H9 (cell line): Measurements from ENCODE around the gene CELF5. TPM values are rescaled to one million over a fixed set of nuclear protein-coding genes. Genes with fewer than 3 reads are reported as not detected.

Experiments
- DNase-seq: peaks from one replicate; pipeline ENCODE4 v3.0.0-alpha.2; 2017
- H2AFZ ChIP-seq: one replicate; pipeline ENCODE4 v1.6.1; 2013; ENCODE audit warnings: mild to moderate bottlenecking, low read length, control low read depth, moderate library complexity
- H2AK5ac ChIP-seq: 2 replicates; pipeline ENCODE4 v1.6.1; 2013; ENCODE audit warnings: low read length, control low read depth, mixed read lengths; ENCODE audit not compliant: insufficient read length
- H2BK120ac ChIP-seq: one replicate; pipeline ENCODE4 v1.6.1; 2013; ENCODE audit warnings: low read depth, mild to moderate bottlenecking, low read length, control low read depth, inconsistent platforms; ENCODE audit not compliant: poor library complexity, severe bottlenecking
- H2BK12ac ChIP-seq: 2 replicates; pipeline ENCODE4 v1.6.1; 2013; ENCODE audit warnings: low read length, control low read depth, mixed read lengths, low read depth; ENCODE audit not compliant: insufficient read length
- H2BK15ac ChIP-seq: 2 replicates; pipeline ENCODE4 v1.6.1; 2013; ENCODE audit warnings: low read depth, low read length, control low read depth
- H2BK20ac ChIP-seq: one replicate; pipeline ENCODE4 v1.6.1; 2013; ENCODE audit warnings: low read depth, mild to moderate bottlenecking, low read length, control low read depth, inconsistent platforms; ENCODE audit not compliant: poor library complexity, severe bottlenecking
- H2BK5ac ChIP-seq: 2 replicates; pipeline ENCODE4 v1.6.1; 2013; ENCODE audit warnings: low read length, control low read depth, mixed read lengths; ENCODE audit not compliant: insufficient read length
- H3K14ac ChIP-seq: 2 replicates; pipeline ENCODE4 v1.6.1; 2013; ENCODE audit warnings: low read length, control low read depth; ENCODE audit not compliant: insufficient read depth
- H3K18ac ChIP-seq: 2 replicates; pipeline ENCODE4 v1.6.1; 2013; ENCODE audit warnings: low read depth, mild to moderate bottlenecking, mixed read lengths, low read length, control low read depth; ENCODE audit not compliant: insufficient read length
- H3K23ac ChIP-seq: 2 replicates; pipeline ENCODE4 v1.6.1; 2013; ENCODE audit warnings: low read length, control low read depth, mixed read lengths, low read depth; ENCODE audit not compliant: insufficient read length
- H3K23me2 ChIP-seq: 2 replicates; pipeline ENCODE4 v1.6.1; 2013; ENCODE audit warnings: low read depth, mild to moderate bottlenecking, mixed read lengths, low read length, control low read depth; ENCODE audit not compliant: insufficient read length, poor library complexity, severe bottlenecking
- H3K27ac ChIP-seq: 2 replicates; pipeline ENCODE4 v1.5.1; 2013; ENCODE audit warnings: low read length, control low read depth, mixed read lengths, low read depth; ENCODE audit not compliant: insufficient read length
- H3K27me3 ChIP-seq: 2 replicates; pipeline ENCODE4 v1.6.1; 2013; ENCODE audit warnings: low read length, control low read depth, inconsistent platforms; ENCODE audit not compliant: insufficient read depth
- H3K4ac ChIP-seq: 2 replicates; pipeline ENCODE4 v1.6.1; 2013; ENCODE audit warnings: low read depth, mild to moderate bottlenecking, control low read depth, inconsistent platforms, low read length, moderate library complexity
- H3K4me1 ChIP-seq: 2 replicates; pipeline ENCODE4 v1.6.1; 2013; ENCODE audit warnings: low read length, control low read depth, inconsistent platforms; ENCODE audit not compliant: insufficient read depth
- H3K4me2 ChIP-seq: 2 replicates; pipeline ENCODE4 v1.6.1; 2013; ENCODE audit warnings: low read length, control low read depth, mixed read lengths; ENCODE audit not compliant: insufficient read length, insufficient read depth
- H3K56ac ChIP-seq: 2 replicates; pipeline ENCODE4 v1.6.1; 2013; ENCODE audit warnings: low read depth, mild to moderate bottlenecking, mixed read lengths, low read length, control low read depth; ENCODE audit not compliant: insufficient read length
- H3K79me1 ChIP-seq: 2 replicates; pipeline ENCODE4 v1.6.1; 2013; ENCODE audit warnings: low read depth, mild to moderate bottlenecking, moderate library complexity, low read length, control low read depth, inconsistent platforms; ENCODE audit not compliant: insufficient read depth, poor library complexity, severe bottlenecking
- H3K79me2 ChIP-seq: 2 replicates; pipeline ENCODE4 v1.6.1; 2013; ENCODE audit warnings: low read length, control low read depth, inconsistent platforms; ENCODE audit not compliant: insufficient read depth
- H3K9ac ChIP-seq: 2 replicates; pipeline ENCODE4 v1.6.1; 2013; ENCODE audit warnings: low read length, control low read depth, mixed read lengths; ENCODE audit not compliant: insufficient read length; ENCODE audit errors: extremely low read depth
- H3K9me3 ChIP-seq: one replicate; pipeline ENCODE4 v1.6.1; 2013; ENCODE audit warnings: low read depth, low read length, inconsistent platforms; ENCODE audit not compliant: control insufficient read depth
- H3T11ph ChIP-seq: one replicate; pipeline ENCODE4 v1.6.1; 2013; ENCODE audit warnings: mild to moderate bottlenecking, low read length, control low read depth, inconsistent platforms
- H4K20me1 ChIP-seq: one replicate; pipeline ENCODE4 v1.6.1; 2013; ENCODE audit not compliant: control insufficient read depth, insufficient read length, insufficient read depth
- H4K5ac ChIP-seq: 2 replicates; pipeline ENCODE4 v1.6.1; 2013; ENCODE audit warnings: low read depth, mild to moderate bottlenecking, mixed read lengths, low read length, control low read depth; ENCODE audit not compliant: insufficient read length
- H4K8ac ChIP-seq: replicated peaks from 2 replicates; pipeline ENCODE4 v1.6.1; 2013; ENCODE audit warnings: low read length, control low read depth, mixed read lengths, low read depth; ENCODE audit not compliant: insufficient read length
- H4K91ac ChIP-seq: 2 replicates; pipeline ENCODE4 v1.6.1; 2013; ENCODE audit warnings: low read depth, mild to moderate bottlenecking, moderate library complexity, mixed read lengths, low read length, control low read depth; ENCODE audit not compliant: insufficient read length
- H3K27ac Mint-ChIP-seq, 3 experiments: 2 replicates in 2 of 3; 3 replicates in 1 of 3; pipeline ENCODE4 v1.8.0; 2020 to 2021; ENCODE audit warnings: mixed read lengths in 3 of 3, mild to moderate bottlenecking in 1 of 3, moderate library complexity in 1 of 3
- H3K27me3 Mint-ChIP-seq: 2 replicates; pipeline ENCODE4 v1.8.0; 2021; ENCODE audit warnings: low read depth, mild to moderate bottlenecking, moderate library complexity, mixed read lengths
- H3K36me3 Mint-ChIP-seq, 3 experiments: 2 replicates in 2 of 3; 3 replicates in 1 of 3; pipeline ENCODE4 v1.8.0; 2020 to 2021; ENCODE audit warnings: low read depth in 3 of 3, mixed read lengths in 3 of 3; ENCODE audit not compliant: insufficient read depth in 1 of 3
- H3K4me1 Mint-ChIP-seq, 2 experiments: 2 replicates each; pipeline ENCODE4 v1.8.0; 2020; ENCODE audit warnings: mixed read lengths in 2 of 2
- H3K4me3 Mint-ChIP-seq, 2 experiments: 2 replicates in 1 of 2; 3 replicates in 1 of 2; pipeline ENCODE4 v1.8.0; 2020 to 2021; ENCODE audit warnings: mild to moderate bottlenecking in 2 of 2, mixed read lengths in 2 of 2, moderate library complexity in 1 of 2
- H3K9me3 Mint-ChIP-seq, 2 experiments: 2 replicates in 1 of 2; 3 replicates in 1 of 2; pipeline ENCODE4 v1.8.0; 2020; ENCODE audit warnings: mild to moderate bottlenecking in 2 of 2, mixed read lengths in 2 of 2, moderate library complexity in 1 of 2
- WGBS: extraction: QIAGEN DNeasy Blood & Tissue Kit; methylation state at CpG from one replicate; pipeline ENCODE4 v1.1.7; 2013; ENCODE audit warnings: missing lambda C conversion rate, low lambda C conversion rate, mixed read lengths; ENCODE audit not compliant: insufficient read length; ENCODE audit errors: extremely low coverage; 5-methylcytosine and 5-hydroxymethylcytosine counted together
- total RNA-seq: library from RNA; stranded (reverse); gene quantifications from 2 replicates; pipeline ENCODE4 v1.2.1, GENCODE V29; 2021
- TF ChIP-seq, protein P1 (sequence below): fragments of 200-600 bp; sonication (generic); conservative IDR thresholded peaks from 3 replicates; pipeline ENCODE4 v1.8.0; 2021; ENCODE audit warnings: antibody characterized with exemption, mild to moderate bottlenecking

The CELF5 gene
- total RNA-seq, 1 experiment from 2014 or later = 4.8 TPM

DNA sequence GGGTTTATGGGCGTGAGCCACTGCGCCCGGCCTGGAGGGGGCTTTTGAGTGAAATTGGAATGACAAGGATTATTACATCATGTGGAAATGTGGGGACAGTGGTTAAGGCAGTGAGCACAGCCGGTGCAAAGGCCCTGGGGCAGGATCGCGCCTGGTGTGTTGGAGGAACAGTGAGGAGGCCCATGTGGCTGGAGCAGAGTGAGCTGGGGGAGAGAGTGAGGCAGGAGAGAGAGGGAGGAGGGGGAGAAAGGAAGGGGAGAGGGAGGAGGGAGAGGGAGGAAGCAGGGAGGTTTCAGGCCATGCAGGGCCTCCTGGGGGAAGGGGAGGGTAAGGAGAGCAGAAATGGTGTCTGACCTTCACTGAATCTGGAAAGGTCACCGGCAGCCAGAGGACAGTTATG is 11.3 kb upstream of the CELF5 start:
- Histone ChIP-seq H3K14ac (no peak overlapping the region), H3K4me2 (no peak overlapping the region), H3K9ac (no peak overlapping the region), H2AFZ (no peak overlapping the region), H3K79me1 (no peaks in the 10 kb centered on the region), H2BK5ac (no peak overlapping the region), H3K4me1 (no peaks in the 10 kb centered on the region), H3K27me3 (no peaks in the 10 kb centered on the region), H3K56ac (no peak overlapping the region), H3K18ac (no peak overlapping the region), H3K4ac (no peak overlapping the region), H4K5ac (no peak overlapping the region), H3K23ac (no peak overlapping the region), H3K9me3 (no peaks in the 10 kb centered on the region), H2BK12ac (no peak overlapping the region), H3K23me2 (no peaks in the 10 kb centered on the region), H2BK20ac (no peak overlapping the region), H3K79me2 (no peaks in the 10 kb centered on the region), H2BK120ac (no peak overlapping the region), H3K27ac (no peak overlapping the region), H2AK5ac (no peak overlapping the region), H4K20me1 (peaks cover 2% of the 10 kb centered on the region), H3T11ph (no peak overlapping the region), H4K8ac (no peak overlapping the region), H2BK15ac (no peak overlapping the region), H4K91ac (no peak overlapping the region)
- TF ChIP-seq, protein P1, sequence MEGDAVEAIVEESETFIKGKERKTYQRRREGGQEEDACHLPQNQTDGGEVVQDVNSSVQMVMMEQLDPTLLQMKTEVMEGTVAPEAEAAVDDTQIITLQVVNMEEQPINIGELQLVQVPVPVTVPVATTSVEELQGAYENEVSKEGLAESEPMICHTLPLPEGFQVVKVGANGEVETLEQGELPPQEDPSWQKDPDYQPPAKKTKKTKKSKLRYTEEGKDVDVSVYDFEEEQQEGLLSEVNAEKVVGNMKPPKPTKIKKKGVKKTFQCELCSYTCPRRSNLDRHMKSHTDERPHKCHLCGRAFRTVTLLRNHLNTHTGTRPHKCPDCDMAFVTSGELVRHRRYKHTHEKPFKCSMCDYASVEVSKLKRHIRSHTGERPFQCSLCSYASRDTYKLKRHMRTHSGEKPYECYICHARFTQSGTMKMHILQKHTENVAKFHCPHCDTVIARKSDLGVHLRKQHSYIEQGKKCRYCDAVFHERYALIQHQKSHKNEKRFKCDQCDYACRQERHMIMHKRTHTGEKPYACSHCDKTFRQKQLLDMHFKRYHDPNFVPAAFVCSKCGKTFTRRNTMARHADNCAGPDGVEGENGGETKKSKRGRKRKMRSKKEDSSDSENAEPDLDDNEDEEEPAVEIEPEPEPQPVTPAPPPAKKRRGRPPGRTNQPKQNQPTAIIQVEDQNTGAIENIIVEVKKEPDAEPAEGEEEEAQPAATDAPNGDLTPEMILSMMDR = no peak
- H3K9me3 Mint-ChIP-seq = no peaks in the 10 kb centered on the region
- H3K4me1 Mint-ChIP-seq = peaks cover 3 to 6% of the 10 kb centered on the region in 2 experiments
- H3K4me3 Mint-ChIP-seq = no peak overlapping the region
- no CpG with 5 or more reads among the region's 7 CpGs for WGBS
- H3K27me3 Mint-ChIP-seq = peaks cover 8% of the 10 kb centered on the region
- no peak overlapping the region; a peak in 1 of 7 replicates for H3K27ac Mint-ChIP-seq
- DNase-seq = no peak
- peaks cover 4 to 14% (median 6%) of the 10 kb centered on the region in 3 experiments; a peak in 4 of 7 replicates for H3K36me3 Mint-ChIP-seq
